ENCODE results near the gene IL1RAPL1.

The IL1RAPL1 gene

DNA sequence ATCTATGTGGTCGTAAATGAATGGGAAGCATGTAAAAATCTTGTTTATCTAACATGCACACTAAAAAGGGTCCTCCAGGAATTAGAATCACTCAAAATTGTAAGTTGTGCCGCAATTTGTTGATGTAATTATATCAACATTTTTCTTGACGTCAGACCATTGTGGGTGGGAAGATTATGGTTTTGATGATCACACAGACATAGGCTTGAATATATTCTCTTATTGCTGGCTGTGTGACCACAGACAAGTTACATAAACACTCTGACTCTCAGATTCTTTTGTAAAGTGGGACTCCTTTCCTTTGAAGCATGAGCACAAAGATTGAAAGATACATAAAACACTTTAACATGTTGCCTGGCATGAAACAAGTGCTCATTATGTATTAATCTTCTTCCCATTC lies 51.5 kb downstream of the IL1RAPL1 start:
- no peaks in the 10 kb centered on the region for H3K9me2 ChIP-seq (replicated peaks; ENCODE audit: low read depth, low read length)
- no peaks in the 10 kb centered on the region for H3K36me3 ChIP-seq (ENCODE audit: insufficient read depth, low read length)
- no peak overlapping the region for H3K4me3 ChIP-seq (ENCODE audit: low read length, poor library complexity, severe bottlenecking)
- H2AFZ ChIP-seq (ENCODE audit: low read length), result no peak overlapping the region
- H3K9me3 ChIP-seq (ENCODE audit: insufficient read depth, low read depth, low read length), result no peaks in the 10 kb centered on the region
- no peak for TF ChIP-seq EZH2phosphoT487 (IDR thresholded peaks at IDR 0.05; ENCODE audit: borderline replicate concordance)
- TF ChIP-seq, protein P1, sequence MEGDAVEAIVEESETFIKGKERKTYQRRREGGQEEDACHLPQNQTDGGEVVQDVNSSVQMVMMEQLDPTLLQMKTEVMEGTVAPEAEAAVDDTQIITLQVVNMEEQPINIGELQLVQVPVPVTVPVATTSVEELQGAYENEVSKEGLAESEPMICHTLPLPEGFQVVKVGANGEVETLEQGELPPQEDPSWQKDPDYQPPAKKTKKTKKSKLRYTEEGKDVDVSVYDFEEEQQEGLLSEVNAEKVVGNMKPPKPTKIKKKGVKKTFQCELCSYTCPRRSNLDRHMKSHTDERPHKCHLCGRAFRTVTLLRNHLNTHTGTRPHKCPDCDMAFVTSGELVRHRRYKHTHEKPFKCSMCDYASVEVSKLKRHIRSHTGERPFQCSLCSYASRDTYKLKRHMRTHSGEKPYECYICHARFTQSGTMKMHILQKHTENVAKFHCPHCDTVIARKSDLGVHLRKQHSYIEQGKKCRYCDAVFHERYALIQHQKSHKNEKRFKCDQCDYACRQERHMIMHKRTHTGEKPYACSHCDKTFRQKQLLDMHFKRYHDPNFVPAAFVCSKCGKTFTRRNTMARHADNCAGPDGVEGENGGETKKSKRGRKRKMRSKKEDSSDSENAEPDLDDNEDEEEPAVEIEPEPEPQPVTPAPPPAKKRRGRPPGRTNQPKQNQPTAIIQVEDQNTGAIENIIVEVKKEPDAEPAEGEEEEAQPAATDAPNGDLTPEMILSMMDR (conservative IDR thresholded peaks at IDR 0.05; ENCODE audit: low read length), result no peak
- no peaks in the 10 kb centered on the region for H3K4me1 ChIP-seq (ENCODE audit: insufficient read depth, low read length, poor library complexity, severe bottlenecking)
- H4K20me1 ChIP-seq (ENCODE audit: insufficient read depth, low read length, poor library complexity, severe bottlenecking), result no peaks in the 10 kb centered on the region
- no peak overlapping the region for H3K4me2 ChIP-seq (ENCODE audit: low read depth, low read length, poor library complexity, severe bottlenecking)
- H3K27me3 ChIP-seq (ENCODE audit: insufficient read depth, low read length, poor library complexity, severe bottlenecking), result no peaks in the 10 kb centered on the region
- no peaks in the 10 kb centered on the region for H3F3A ChIP-seq (ENCODE audit: low read depth)
- no peak overlapping the region for H3K9ac ChIP-seq (ENCODE audit: low read depth, low read length, poor library complexity, severe bottlenecking)
- H3K79me2 ChIP-seq (ENCODE audit: insufficient read depth, low read length), result no peaks in the 10 kb centered on the region

- no peaks in the 10 kb centered on the region for H3K79me2 ChIP-seq (ENCODE audit: insufficient read depth, low read length)
- H3K36me3 ChIP-seq (ENCODE audit: insufficient read depth, low read length), result no peaks in the 10 kb centered on the region
- no peak overlapping the region for H3K4me3 ChIP-seq (ENCODE audit: low read length, poor library complexity, severe bottlenecking)
- no peaks in the 10 kb centered on the region for H3K9me2 ChIP-seq (replicated peaks; ENCODE audit: low read depth, low read length)
- no peak overlapping the region for H3K9ac ChIP-seq (ENCODE audit: low read depth, low read length, poor library complexity, severe bottlenecking)
- H3K27me3 ChIP-seq (ENCODE audit: insufficient read depth, low read length, poor library complexity, severe bottlenecking), result no peaks in the 10 kb centered on the region
- no peaks in the 10 kb centered on the region for H3F3A ChIP-seq (ENCODE audit: low read depth)
- H3K4me1 ChIP-seq (ENCODE audit: insufficient read depth, low read length, poor library complexity, severe bottlenecking), result no peaks in the 10 kb centered on the region
- TF ChIP-seq, protein P1 (conservative IDR thresholded peaks at IDR 0.05; ENCODE audit: low read length), result no peak
- no peak for TF ChIP-seq EZH2phosphoT487 (IDR thresholded peaks at IDR 0.05; ENCODE audit: borderline replicate concordance)
- no peak overlapping the region for H2AFZ ChIP-seq (ENCODE audit: low read length)
- no peak overlapping the region for H3K4me2 ChIP-seq (ENCODE audit: low read depth, low read length, poor library complexity, severe bottlenecking)
- H3K9me3 ChIP-seq (ENCODE audit: insufficient read depth, low read depth, low read length), result no peaks in the 10 kb centered on the region
- H4K20me1 ChIP-seq (ENCODE audit: insufficient read depth, low read length, poor library complexity, severe bottlenecking), result no peaks in the 10 kb centered on the region
These were observed 52.2 kb downstream of the IL1RAPL1 start for GRCh38 chrX:28639451-28639850.

- H3K9me2 ChIP-seq (replicated peaks; ENCODE audit: low read depth, low read length), result no peaks in the 10 kb centered on the region
These were observed 62.3 kb downstream of the IL1RAPL1 start for GRCh38 chrX:28649541-28649940.

More at GRCh38 chrX:28649541-28649940, 62.3 kb downstream of the IL1RAPL1 start:
- no peaks in the 10 kb centered on the region for H3K36me3 ChIP-seq (ENCODE audit: insufficient read depth, low read length)
- no peak overlapping the region for H3K4me2 ChIP-seq (ENCODE audit: low read depth, low read length, poor library complexity, severe bottlenecking)
- no peaks in the 10 kb centered on the region for H3K27me3 ChIP-seq (ENCODE audit: insufficient read depth, low read length, poor library complexity, severe bottlenecking)
- no peak overlapping the region for H3K4me3 ChIP-seq (ENCODE audit: low read length, poor library complexity, severe bottlenecking)
- no peaks in the 10 kb centered on the region for H4K20me1 ChIP-seq (ENCODE audit: insufficient read depth, low read length, poor library complexity, severe bottlenecking)
- H3K9ac ChIP-seq (ENCODE audit: low read depth, low read length, poor library complexity, severe bottlenecking), result no peak overlapping the region
- H3F3A ChIP-seq (ENCODE audit: low read depth), result no peaks in the 10 kb centered on the region
- no peak overlapping the region for H2AFZ ChIP-seq (ENCODE audit: low read length)
- H3K9me3 ChIP-seq (ENCODE audit: insufficient read depth, low read depth, low read length), result no peaks in the 10 kb centered on the region
- H3K79me2 ChIP-seq (ENCODE audit: insufficient read depth, low read length), result no peaks in the 10 kb centered on the region
- no peaks in the 10 kb centered on the region for H3K4me1 ChIP-seq (ENCODE audit: insufficient read depth, low read length, poor library complexity, severe bottlenecking)
- TF ChIP-seq, protein P1 (conservative IDR thresholded peaks at IDR 0.05; ENCODE audit: low read length), result no peak
- TF ChIP-seq EZH2phosphoT487 (IDR thresholded peaks at IDR 0.05; ENCODE audit: borderline replicate concordance), result no peak
